Measurements from ENCODE around the gene TRPM2. TPM values are rescaled to one million over a fixed set of nuclear protein-coding genes. Genes with fewer than 3 reads are reported as not detected.
A peak's percentile ranks its signal among the peaks of the same experiment; 100 is the strongest.

TRPM2 gene
- total and polyA plus RNA-seq, 10 of the 15 experiments (the other 5 are each of a cell fraction or from before 2014, with no cell fraction given) = 0.03 to 9.1 (median 2.6) TPM

DNA sequence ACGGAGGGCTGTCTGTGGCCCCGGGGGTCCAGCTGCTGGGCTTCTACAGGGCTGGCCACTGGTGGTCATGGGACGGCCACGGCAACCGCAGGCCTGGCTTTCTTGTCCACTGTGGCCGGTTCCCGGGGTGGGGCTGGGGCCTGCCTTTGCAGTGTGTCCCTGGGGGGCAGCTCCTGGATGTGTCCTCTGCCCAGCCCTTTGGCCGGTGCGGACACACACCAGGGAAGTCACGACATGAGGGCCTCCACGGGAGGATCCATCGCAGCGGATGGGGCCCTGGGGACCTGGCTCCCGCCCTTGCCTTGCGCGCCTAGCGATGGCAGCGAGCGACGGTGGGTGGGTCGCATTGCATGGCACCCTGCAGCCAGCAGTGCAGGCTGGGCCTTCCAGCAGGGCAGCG, 35.5 kb upstream of the TRPM2 start:
- H3K4me2 ChIP-seq (ENCODE audit: control insufficient read depth, insufficient read depth) = no peak overlapping the region
- 95% methylated on average over 22 of the region's 22 CpGs for WGBS (ENCODE audit: insufficient coverage, insufficient replicate concordance, low lambda C conversion rate, missing lambda C conversion rate)
- ChIA-PET CTCF (no interaction called here), RAD21 (ENCODE audit: unreplicated experiment) (no interaction called here), POLR2A (no interaction called here), SMC1A (ENCODE audit: uncharacterized antibody, unreplicated experiment) (no interaction called here)
- in situ Hi-C loops (cut with MboI) (no loop called here), intact Hi-C loops (cut with micrococcal nuclease; ENCODE audit: unreplicated experiment) (no loop called here)
- peak; percentile 45; the same call in 1 of the 2 replicates for TF ChIP-seq POLR2A (IDR thresholded peaks at IDR 0.05; ENCODE audit: low read depth, low read length)
- TF ChIP-seq, protein P1, sequence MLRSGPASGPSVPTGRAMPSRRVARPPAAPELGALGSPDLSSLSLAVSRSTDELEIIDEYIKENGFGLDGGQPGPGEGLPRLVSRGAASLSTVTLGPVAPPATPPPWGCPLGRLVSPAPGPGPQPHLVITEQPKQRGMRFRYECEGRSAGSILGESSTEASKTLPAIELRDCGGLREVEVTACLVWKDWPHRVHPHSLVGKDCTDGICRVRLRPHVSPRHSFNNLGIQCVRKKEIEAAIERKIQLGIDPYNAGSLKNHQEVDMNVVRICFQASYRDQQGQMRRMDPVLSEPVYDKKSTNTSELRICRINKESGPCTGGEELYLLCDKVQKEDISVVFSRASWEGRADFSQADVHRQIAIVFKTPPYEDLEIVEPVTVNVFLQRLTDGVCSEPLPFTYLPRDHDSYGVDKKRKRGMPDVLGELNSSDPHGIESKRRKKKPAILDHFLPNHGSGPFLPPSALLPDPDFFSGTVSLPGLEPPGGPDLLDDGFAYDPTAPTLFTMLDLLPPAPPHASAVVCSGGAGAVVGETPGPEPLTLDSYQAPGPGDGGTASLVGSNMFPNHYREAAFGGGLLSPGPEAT (IDR thresholded peaks at IDR 0.05; ENCODE audit: low read depth) = no peak
- DNase-seq (ENCODE audit: low read depth, low spot score) (no peak), FAIRE-seq (no peak), ATAC-seq (no peak)
- H3K79me2 ChIP-seq (ENCODE audit: control insufficient read depth, insufficient read depth, low read length) = no peaks in the 10 kb centered on the region
- no peak overlapping the region for H3K4me3 ChIP-seq
- H2AFZ ChIP-seq (ENCODE audit: control insufficient read depth, low read depth, low read length) = no peak overlapping the region
- no peaks in the 10 kb centered on the region for H3K4me1 ChIP-seq (ENCODE audit: control insufficient read depth, insufficient read depth, low read length)
- no peaks in the 10 kb centered on the region for H3K27me3 ChIP-seq (replicated peaks in 1 of 2; ENCODE audit: control insufficient read depth in 2 of 2, insufficient read depth in 2 of 2, low read length in 1 of 2)
- no TSS peak for BruUV-seq (replicated peaks)
- no peak overlapping the region for H3K9ac ChIP-seq (ENCODE audit: control insufficient read depth, insufficient read depth, low read length)
- H3K27ac ChIP-seq (ENCODE audit: control insufficient read depth, insufficient read depth) = no peak overlapping the region
- H3K9me3 ChIP-seq (replicated peaks; ENCODE audit: control insufficient read depth, insufficient read depth, low read length) = no peaks in the 10 kb centered on the region
- peaks cover 19 to 45% of the 10 kb centered on the region in 2 experiments; a peak in 3 of 4 replicates for H3K36me3 ChIP-seq (ENCODE audit: control insufficient read depth in 2 of 2, insufficient read depth in 2 of 2, low read length in 1 of 2)
- H4K20me1 ChIP-seq (ENCODE audit: control insufficient read depth, insufficient read depth) = no peaks in the 10 kb centered on the region

DNA sequence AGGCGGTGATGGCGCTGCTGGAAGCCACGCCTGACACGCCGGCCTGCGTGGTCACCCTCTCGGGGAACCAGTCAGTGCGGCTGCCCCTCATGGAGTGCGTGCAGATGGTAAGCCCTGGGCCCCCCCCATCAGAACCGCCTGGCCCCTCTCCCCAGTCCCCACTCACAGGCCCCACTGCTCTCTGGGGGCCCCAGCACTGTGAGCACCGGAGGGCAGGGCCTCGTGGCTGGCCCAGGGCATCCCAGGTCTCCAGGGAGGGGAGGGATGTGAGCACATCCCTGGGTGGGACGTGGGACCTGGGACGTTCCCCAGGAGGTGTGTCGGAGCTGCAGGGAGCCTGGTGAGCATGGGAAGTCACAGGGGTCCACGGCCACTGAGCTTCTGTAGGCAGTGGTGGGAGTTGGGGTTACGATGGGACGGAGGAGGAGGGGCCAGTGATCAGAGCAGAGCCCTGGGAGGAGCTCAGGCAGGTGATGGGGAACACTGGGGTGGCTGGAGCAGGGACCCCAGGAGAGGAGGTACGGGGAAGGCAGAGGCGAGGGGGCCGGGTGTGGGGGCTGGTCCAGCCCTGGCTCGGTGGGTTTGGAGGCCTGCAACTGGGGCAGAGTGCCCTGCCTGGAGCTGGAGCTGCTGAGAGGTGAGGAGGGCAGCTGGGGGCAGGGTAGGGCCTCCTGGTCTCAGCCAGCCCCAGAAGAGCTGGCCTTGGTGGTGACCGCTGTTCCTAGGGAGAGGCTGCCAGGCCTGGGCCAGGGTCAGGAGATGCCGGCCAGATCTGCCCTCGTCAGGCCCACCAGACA, 34.7 kb upstream of the TRPM2 start:
- Histone ChIP-seq H3K4me1 (ENCODE audit: control insufficient read depth, insufficient read depth, low read length) (no peaks in the 10 kb centered on the region), H3K36me3 (ENCODE audit: control insufficient read depth in 2 of 2, insufficient read depth in 2 of 2, low read length in 1 of 2) (peaks cover 17 to 37% of the 10 kb centered on the region in 2 experiments; a peak in 3 of 4 replicates), H3K9ac (ENCODE audit: control insufficient read depth, insufficient read depth, low read length) (no peak overlapping the region), H3K27me3 (replicated peaks in 1 of 2; ENCODE audit: control insufficient read depth in 2 of 2, insufficient read depth in 2 of 2, low read length in 1 of 2) (no peaks in the 10 kb centered on the region), H3K27ac (ENCODE audit: control insufficient read depth, insufficient read depth) (no peak overlapping the region), H3K79me2 (ENCODE audit: control insufficient read depth, insufficient read depth, low read length) (no peaks in the 10 kb centered on the region), H4K20me1 (ENCODE audit: control insufficient read depth, insufficient read depth) (no peaks in the 10 kb centered on the region), H3K4me2 (ENCODE audit: control insufficient read depth, insufficient read depth) (no peak overlapping the region), H2AFZ (ENCODE audit: control insufficient read depth, low read depth, low read length) (no peak overlapping the region), H3K4me3 (no peak overlapping the region), H3K9me3 (replicated peaks; ENCODE audit: control insufficient read depth, insufficient read depth, low read length) (no peaks in the 10 kb centered on the region)
- no peak for FAIRE-seq
- intact Hi-C loops (cut with micrococcal nuclease; ENCODE audit: unreplicated experiment) (no loop called here), in situ Hi-C loops (cut with MboI) (no loop called here)
- ATAC-seq = no peak
- no peak for DNase-seq (ENCODE audit: low read depth, low spot score)
- SMC1A ChIA-PET (ENCODE audit: uncharacterized antibody, unreplicated experiment) = no interaction called here
- CTCF ChIA-PET = no interaction called here
- TF ChIP-seq, protein P2, sequence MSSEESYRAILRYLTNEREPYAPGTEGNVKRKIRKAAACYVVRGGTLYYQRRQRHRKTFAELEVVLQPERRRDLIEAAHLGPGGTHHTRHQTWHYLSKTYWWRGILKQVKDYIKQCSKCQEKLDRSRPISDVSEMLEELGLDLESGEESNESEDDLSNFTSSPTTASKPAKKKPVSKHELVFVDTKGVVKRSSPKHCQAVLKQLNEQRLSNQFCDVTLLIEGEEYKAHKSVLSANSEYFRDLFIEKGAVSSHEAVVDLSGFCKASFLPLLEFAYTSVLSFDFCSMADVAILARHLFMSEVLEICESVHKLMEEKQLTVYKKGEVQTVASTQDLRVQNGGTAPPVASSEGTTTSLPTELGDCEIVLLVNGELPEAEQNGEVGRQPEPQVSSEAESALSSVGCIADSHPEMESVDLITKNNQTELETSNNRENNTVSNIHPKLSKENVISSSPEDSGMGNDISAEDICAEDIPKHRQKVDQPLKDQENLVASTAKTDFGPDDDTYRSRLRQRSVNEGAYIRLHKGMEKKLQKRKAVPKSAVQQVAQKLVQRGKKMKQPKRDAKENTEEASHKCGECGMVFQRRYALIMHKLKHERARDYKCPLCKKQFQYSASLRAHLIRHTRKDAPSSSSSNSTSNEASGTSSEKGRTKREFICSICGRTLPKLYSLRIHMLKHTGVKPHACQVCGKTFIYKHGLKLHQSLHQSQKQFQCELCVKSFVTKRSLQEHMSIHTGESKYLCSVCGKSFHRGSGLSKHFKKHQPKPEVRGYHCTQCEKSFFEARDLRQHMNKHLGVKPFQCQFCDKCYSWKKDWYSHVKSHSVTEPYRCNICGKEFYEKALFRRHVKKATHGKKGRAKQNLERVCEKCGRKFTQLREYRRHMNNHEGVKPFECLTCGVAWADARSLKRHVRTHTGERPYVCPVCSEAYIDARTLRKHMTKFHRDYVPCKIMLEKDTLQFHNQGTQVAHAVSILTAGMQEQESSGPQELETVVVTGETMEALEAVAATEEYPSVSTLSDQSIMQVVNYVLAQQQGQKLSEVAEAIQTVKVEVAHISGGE (CRISPR knock-in tag; IDR thresholded peaks at IDR 0.05) = no peak
- TF ChIP-seq POLR2A (IDR thresholded peaks at IDR 0.05; ENCODE audit: low read depth, low read length) = peak; percentile 61
- POLR2A ChIA-PET = no interaction called here
- 92% methylated on average over 25 of the region's 25 CpGs for WGBS (ENCODE audit: insufficient coverage, insufficient replicate concordance, low lambda C conversion rate, missing lambda C conversion rate)
- RAD21 ChIA-PET (ENCODE audit: unreplicated experiment) = no interaction called here
- no TSS peak for BruUV-seq (replicated peaks)
